NOMO-1 treated with dmso at 0.1 percent for 144 hours (cell line): Measurements from ENCODE around the gene ZNF782.
"Not testable (repeated sequence)": the region's sequence is repeated elsewhere in the genome, so short reads cannot be mapped to it uniquely, and the experiment has no call there.

Source experiments
- DNase-seq: peaks from one replicate; lab custom pipeline; 2025; ENCODE audit not compliant: unreplicated experiment; lab: John Stamatoyannopoulos, UW

ZNF782 gene

GRCh38 chr9:96854651-96855273 is 448 bp upstream of the ZNF782 start:
- no peak for DNase-seq

GRCh38 chr9:96852676-96853075 is 1.6 kb downstream of the ZNF782 start:
- no peak for DNase-seq

- no peak for DNase-seq
Measured at GRCh38 chr9:96844040-96844439, 10.3 kb downstream of the ZNF782 start.

- no peak for DNase-seq
Measured at GRCh38 chr9:96818533-96818932, 35.8 kb downstream of the ZNF782 start.

GRCh38 chr9:96817973-96818372 is 36.3 kb downstream of the ZNF782 start:
- DNase-seq: no peak

GRCh38 chr9:96813607-96814006 is 40.7 kb downstream of the ZNF782 start:
- DNase-seq: no peak

- DNase-seq: not testable (repeated sequence)
Measured at GRCh38 chr9:96798959-96799358, 55.4 kb downstream of the ZNF782 start.

GRCh38 chr9:96784021-96784420 is 70.3 kb downstream of the ZNF782 start:
- no peak for DNase-seq

- no peak for DNase-seq
Measured at GRCh38 chr9:96782235-96782634, 72.1 kb downstream of the ZNF782 start.

GRCh38 chr9:96781552-96781951 is 72.8 kb downstream of the ZNF782 start:
- no peak for DNase-seq

GRCh38 chr9:96779089-96779488 is 75.2 kb downstream of the ZNF782 start:
- no peak for DNase-seq

GRCh38 chr9:96777426-96777864 is 76.9 kb downstream of the ZNF782 start:
- DNase-seq: no peak

GRCh38 chr9:96771124-96771523 is 83.2 kb downstream of the ZNF782 start:
- DNase-seq: no peak

- no peak for DNase-seq
Measured at GRCh38 chr9:96769989-96770388, 84.3 kb downstream of the ZNF782 start.
